ENCODE data around the gene ZCWPW1.
"Not testable (repeated sequence)": the region's sequence is repeated elsewhere in the genome, so short reads cannot be mapped to it uniquely, and the experiment has no call there.

The ZCWPW1 gene

GRCh38 chr7:100455206-100455605 lies 26.7 kb upstream of the ZCWPW1 start:
- no peak for DNase-seq

- DNase-seq: not testable (repeated sequence)
These were observed 25.4 kb upstream of the ZCWPW1 start for GRCh38 chr7:100453854-100454253.

GRCh38 chr7:100452513-100452912 lies 24.0 kb upstream of the ZCWPW1 start:
- no peak for DNase-seq

- DNase-seq: no peak
These were observed 20.8 kb upstream of the ZCWPW1 start for GRCh38 chr7:100449190-100449795.

GRCh38 chr7:100447363-100447762 lies 18.9 kb upstream of the ZCWPW1 start:
- not testable (repeated sequence) for DNase-seq

GRCh38 chr7:100446040-100446439 lies 17.5 kb upstream of the ZCWPW1 start:
- no peak for DNase-seq

GRCh38 chr7:100444311-100445278 lies 16.1 kb upstream of the ZCWPW1 start:
- no peak for DNase-seq

- no peak for DNase-seq
These were observed 14.8 kb upstream of the ZCWPW1 start for GRCh38 chr7:100443096-100443840.

- DNase-seq: no peak
These were observed 13.4 kb upstream of the ZCWPW1 start for GRCh38 chr7:100441641-100442535.

GRCh38 chr7:100439244-100439643 lies 10.7 kb upstream of the ZCWPW1 start:
- DNase-seq: not testable (repeated sequence)

- DNase-seq: not testable (repeated sequence)
These were observed 10.2 kb upstream of the ZCWPW1 start for GRCh38 chr7:100438731-100439130.

- DNase-seq: no peak
These were observed 9.7 kb upstream of the ZCWPW1 start for GRCh38 chr7:100438172-100438571.

- DNase-seq: no peak
These were observed 8.9 kb upstream of the ZCWPW1 start for GRCh38 chr7:100437150-100438100.

GRCh38 chr7:100435401-100436304 lies 7.2 kb upstream of the ZCWPW1 start:
- no peak for DNase-seq

GRCh38 chr7:100434297-100435144 lies 6.0 kb upstream of the ZCWPW1 start:
- no peak for DNase-seq

- no peak for DNase-seq
These were observed 5.2 kb upstream of the ZCWPW1 start for GRCh38 chr7:100433592-100434296.

- DNase-seq: no peak
These were observed 4.7 kb upstream of the ZCWPW1 start for GRCh38 chr7:100433276-100433591.

- no peak for DNase-seq
These were observed 4.2 kb upstream of the ZCWPW1 start for GRCh38 chr7:100432621-100433275.

Measured in NCI-H748 treated with DMSO at 0.1 percent for 48 hours (cell line).